CD4-positive, alpha-beta T cell treated with Interleukin-1 beta for 1 hour (primary cell): ENCODE data around the gene WIF1.

Experiments
- DNase-seq, 2 donors: peaks; one replicate each; pipeline ENCODE4 v3.0.0-alpha.2; 2020 to 2022

WIF1 gene

GRCh38 chr12:65019696-65020234 lies 101.3 kb downstream of the WIF1 start:
- no peak for DNase-seq

DNA sequence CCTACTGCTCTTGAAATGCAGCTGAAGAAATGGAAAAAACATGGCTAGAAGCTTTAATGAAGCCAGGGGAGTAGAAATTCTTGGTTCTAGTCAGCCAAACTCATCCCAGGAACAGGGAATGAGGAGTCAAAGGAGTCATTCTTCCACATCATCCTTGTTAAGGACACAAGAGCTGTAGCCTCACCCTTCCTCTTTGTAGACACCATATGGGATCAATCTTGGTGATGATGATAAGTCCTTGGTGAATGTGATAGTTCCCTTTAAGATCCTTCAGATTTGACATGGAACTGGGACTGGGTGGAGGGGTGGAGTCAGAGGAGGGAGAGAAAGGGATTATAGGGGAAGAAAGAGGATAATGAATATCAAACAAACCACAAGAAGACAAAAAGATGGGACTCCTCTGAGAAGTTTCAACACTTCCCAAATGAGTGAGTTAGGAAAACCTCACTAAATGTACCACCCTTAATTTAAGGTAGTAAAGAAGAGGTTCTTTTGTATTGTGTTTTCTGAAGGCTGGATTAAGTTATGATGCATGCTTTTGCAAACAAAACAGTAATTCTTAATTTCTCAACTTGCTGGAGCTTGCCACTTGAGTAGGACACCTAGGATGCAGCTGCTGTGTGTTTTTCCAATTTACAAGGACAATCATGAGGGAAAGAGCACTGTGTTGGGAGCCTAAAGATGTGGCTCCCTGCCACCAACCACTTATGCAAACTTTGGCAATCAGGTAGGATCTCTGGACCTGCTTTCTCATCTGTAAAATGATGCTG lies 104.0 kb downstream of the WIF1 start:
- no peak for DNase-seq

- DNase-seq: no peak
Measured at GRCh38 chr12:65015850-65016249, 105.3 kb downstream of the WIF1 start.

- no peak for DNase-seq
Measured at GRCh38 chr12:65014504-65015271, 106.4 kb downstream of the WIF1 start.

- no peak for DNase-seq
Measured at GRCh38 chr12:65010437-65010836, 110.7 kb downstream of the WIF1 start.

DNA sequence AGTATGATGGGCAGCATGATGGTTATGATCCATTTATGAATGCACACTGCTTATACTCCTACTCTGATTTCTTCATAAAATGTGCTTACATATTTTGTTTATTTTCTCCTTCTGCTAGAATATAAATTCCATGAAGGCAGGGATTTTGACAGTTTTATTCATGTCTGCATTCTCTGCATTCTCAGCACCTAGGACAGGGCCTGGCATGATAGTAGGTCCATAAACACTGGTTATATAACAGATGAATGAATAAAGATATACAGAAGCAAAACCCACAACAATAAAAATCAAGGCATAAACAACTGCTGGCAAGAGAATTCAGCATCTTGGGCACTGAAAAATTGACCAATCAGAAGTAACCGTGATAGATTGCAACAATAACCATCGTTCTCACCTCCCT lies 115.4 kb downstream of the WIF1 start:
- no peak for DNase-seq

GRCh38 chr12:65004270-65004669 lies 116.8 kb downstream of the WIF1 start:
- DNase-seq: no peak
